H9 (cell line): ENCODE results near the gene TMSB15B. TPM values are rescaled to one million over a fixed set of nuclear protein-coding genes. Genes with fewer than 3 reads are reported as not detected.

Experiments used
- DNase-seq: peaks from one replicate; pipeline ENCODE4 v3.0.0-alpha.2; 2017
- H2AFZ ChIP-seq: one replicate; pipeline ENCODE4 v1.6.1; 2013; ENCODE audit warnings: mild to moderate bottlenecking, low read length, control low read depth, moderate library complexity
- H2AK5ac ChIP-seq: 2 replicates; pipeline ENCODE4 v1.6.1; 2013; ENCODE audit warnings: low read length, control low read depth, mixed read lengths; ENCODE audit not compliant: insufficient read length
- H2BK120ac ChIP-seq: one replicate; pipeline ENCODE4 v1.6.1; 2013; ENCODE audit warnings: low read depth, mild to moderate bottlenecking, low read length, control low read depth, inconsistent platforms; ENCODE audit not compliant: poor library complexity, severe bottlenecking
- H2BK12ac ChIP-seq: 2 replicates; pipeline ENCODE4 v1.6.1; 2013; ENCODE audit warnings: low read length, control low read depth, mixed read lengths, low read depth; ENCODE audit not compliant: insufficient read length
- H2BK15ac ChIP-seq: 2 replicates; pipeline ENCODE4 v1.6.1; 2013; ENCODE audit warnings: low read depth, low read length, control low read depth
- H2BK20ac ChIP-seq: one replicate; pipeline ENCODE4 v1.6.1; 2013; ENCODE audit warnings: low read depth, mild to moderate bottlenecking, low read length, control low read depth, inconsistent platforms; ENCODE audit not compliant: poor library complexity, severe bottlenecking
- H2BK5ac ChIP-seq: 2 replicates; pipeline ENCODE4 v1.6.1; 2013; ENCODE audit warnings: low read length, control low read depth, mixed read lengths; ENCODE audit not compliant: insufficient read length
- H3K14ac ChIP-seq: 2 replicates; pipeline ENCODE4 v1.6.1; 2013; ENCODE audit warnings: low read length, control low read depth; ENCODE audit not compliant: insufficient read depth
- H3K18ac ChIP-seq: 2 replicates; pipeline ENCODE4 v1.6.1; 2013; ENCODE audit warnings: low read depth, mild to moderate bottlenecking, mixed read lengths, low read length, control low read depth; ENCODE audit not compliant: insufficient read length
- H3K23ac ChIP-seq: 2 replicates; pipeline ENCODE4 v1.6.1; 2013; ENCODE audit warnings: low read length, control low read depth, mixed read lengths, low read depth; ENCODE audit not compliant: insufficient read length
- H3K23me2 ChIP-seq: 2 replicates; pipeline ENCODE4 v1.6.1; 2013; ENCODE audit warnings: low read depth, mild to moderate bottlenecking, mixed read lengths, low read length, control low read depth; ENCODE audit not compliant: insufficient read length, poor library complexity, severe bottlenecking
- H3K27ac ChIP-seq: 2 replicates; pipeline ENCODE4 v1.5.1; 2013; ENCODE audit warnings: low read length, control low read depth, mixed read lengths, low read depth; ENCODE audit not compliant: insufficient read length
- H3K27me3 ChIP-seq: 2 replicates; pipeline ENCODE4 v1.6.1; 2013; ENCODE audit warnings: low read length, control low read depth, inconsistent platforms; ENCODE audit not compliant: insufficient read depth
- H3K4ac ChIP-seq: 2 replicates; pipeline ENCODE4 v1.6.1; 2013; ENCODE audit warnings: low read depth, mild to moderate bottlenecking, control low read depth, inconsistent platforms, low read length, moderate library complexity
- H3K4me1 ChIP-seq: 2 replicates; pipeline ENCODE4 v1.6.1; 2013; ENCODE audit warnings: low read length, control low read depth, inconsistent platforms; ENCODE audit not compliant: insufficient read depth
- H3K4me2 ChIP-seq: 2 replicates; pipeline ENCODE4 v1.6.1; 2013; ENCODE audit warnings: low read length, control low read depth, mixed read lengths; ENCODE audit not compliant: insufficient read length, insufficient read depth
- H3K56ac ChIP-seq: 2 replicates; pipeline ENCODE4 v1.6.1; 2013; ENCODE audit warnings: low read depth, mild to moderate bottlenecking, mixed read lengths, low read length, control low read depth; ENCODE audit not compliant: insufficient read length
- H3K79me1 ChIP-seq: 2 replicates; pipeline ENCODE4 v1.6.1; 2013; ENCODE audit warnings: low read depth, mild to moderate bottlenecking, moderate library complexity, low read length, control low read depth, inconsistent platforms; ENCODE audit not compliant: insufficient read depth, poor library complexity, severe bottlenecking
- H3K79me2 ChIP-seq: 2 replicates; pipeline ENCODE4 v1.6.1; 2013; ENCODE audit warnings: low read length, control low read depth, inconsistent platforms; ENCODE audit not compliant: insufficient read depth
- H3K9ac ChIP-seq: 2 replicates; pipeline ENCODE4 v1.6.1; 2013; ENCODE audit warnings: low read length, control low read depth, mixed read lengths; ENCODE audit not compliant: insufficient read length; ENCODE audit errors: extremely low read depth
- H3K9me3 ChIP-seq: one replicate; pipeline ENCODE4 v1.6.1; 2013; ENCODE audit warnings: low read depth, low read length, inconsistent platforms; ENCODE audit not compliant: control insufficient read depth
- H3T11ph ChIP-seq: one replicate; pipeline ENCODE4 v1.6.1; 2013; ENCODE audit warnings: mild to moderate bottlenecking, low read length, control low read depth, inconsistent platforms
- H4K20me1 ChIP-seq: one replicate; pipeline ENCODE4 v1.6.1; 2013; ENCODE audit not compliant: control insufficient read depth, insufficient read length, insufficient read depth
- H4K5ac ChIP-seq: 2 replicates; pipeline ENCODE4 v1.6.1; 2013; ENCODE audit warnings: low read depth, mild to moderate bottlenecking, mixed read lengths, low read length, control low read depth; ENCODE audit not compliant: insufficient read length
- H4K8ac ChIP-seq: replicated peaks from 2 replicates; pipeline ENCODE4 v1.6.1; 2013; ENCODE audit warnings: low read length, control low read depth, mixed read lengths, low read depth; ENCODE audit not compliant: insufficient read length
- H4K91ac ChIP-seq: 2 replicates; pipeline ENCODE4 v1.6.1; 2013; ENCODE audit warnings: low read depth, mild to moderate bottlenecking, moderate library complexity, mixed read lengths, low read length, control low read depth; ENCODE audit not compliant: insufficient read length
- H3K27ac Mint-ChIP-seq, 3 experiments: 2 replicates in 2 of 3; 3 replicates in 1 of 3; pipeline ENCODE4 v1.8.0; 2020 to 2021; ENCODE audit warnings: mixed read lengths in 3 of 3, mild to moderate bottlenecking in 1 of 3, moderate library complexity in 1 of 3
- H3K27me3 Mint-ChIP-seq: 2 replicates; pipeline ENCODE4 v1.8.0; 2021; ENCODE audit warnings: low read depth, mild to moderate bottlenecking, moderate library complexity, mixed read lengths
- H3K36me3 Mint-ChIP-seq, 3 experiments: 2 replicates in 2 of 3; 3 replicates in 1 of 3; pipeline ENCODE4 v1.8.0; 2020 to 2021; ENCODE audit warnings: low read depth in 3 of 3, mixed read lengths in 3 of 3; ENCODE audit not compliant: insufficient read depth in 1 of 3
- H3K4me1 Mint-ChIP-seq, 2 experiments: 2 replicates each; pipeline ENCODE4 v1.8.0; 2020; ENCODE audit warnings: mixed read lengths in 2 of 2
- H3K4me3 Mint-ChIP-seq, 2 experiments: 2 replicates in 1 of 2; 3 replicates in 1 of 2; pipeline ENCODE4 v1.8.0; 2020 to 2021; ENCODE audit warnings: mild to moderate bottlenecking in 2 of 2, mixed read lengths in 2 of 2, moderate library complexity in 1 of 2
- H3K9me3 Mint-ChIP-seq, 2 experiments: 2 replicates in 1 of 2; 3 replicates in 1 of 2; pipeline ENCODE4 v1.8.0; 2020; ENCODE audit warnings: mild to moderate bottlenecking in 2 of 2, mixed read lengths in 2 of 2, moderate library complexity in 1 of 2
- CTCF ChIP-seq: fragments of 200-600 bp; sonication (generic); conservative IDR thresholded peaks from 3 replicates; pipeline ENCODE4 v1.8.0; 2021; ENCODE audit warnings: antibody characterized with exemption, mild to moderate bottlenecking
- WGBS: extraction: QIAGEN DNeasy Blood & Tissue Kit; methylation state at CpG from one replicate; pipeline ENCODE4 v1.1.7; 2013; ENCODE audit warnings: missing lambda C conversion rate, low lambda C conversion rate, mixed read lengths; ENCODE audit not compliant: insufficient read length; ENCODE audit errors: extremely low coverage; 5-methylcytosine and 5-hydroxymethylcytosine counted together
- total RNA-seq: library from RNA; stranded (reverse); gene quantifications from 2 replicates; pipeline ENCODE4 v1.2.1, GENCODE V29; 2021

The TMSB15B gene
- total RNA-seq, 1 experiment from 2014 or later: 9.6 TPM

GRCh38 chrX:103941201-103941975 lies 21.0 kb upstream of the TMSB15B start:
- Mint-ChIP-seq H3K27me3 (peaks cover 12% of the 10 kb centered on the region), H3K9me3 (peaks cover 0 to 46% of the 10 kb centered on the region in 2 experiments; a peak in 2 of 5 replicates), H3K27ac (no peak overlapping the region), H3K36me3 (no peaks in the 10 kb centered on the region), H3K4me3 (no peak overlapping the region), H3K4me1 (0 out of 4 replicates have a peak, but pooled peaks cover 0 to 2% of the 10 kb centered on the region in 2 experiments)
- no peaks in the 10 kb centered on the region for H3K9me3 ChIP-seq
- H3K56ac ChIP-seq: no peak overlapping the region
- H3K4ac ChIP-seq: no peak overlapping the region
- H3K9ac ChIP-seq: no peak overlapping the region
- no peaks in the 10 kb centered on the region for H3K79me2 ChIP-seq
- H2BK20ac ChIP-seq: no peak overlapping the region
- H4K91ac ChIP-seq: no peak overlapping the region
- H3K23me2 ChIP-seq: no peaks in the 10 kb centered on the region
- peak; percentile 58; the same call in 2 of the 3 replicates for TF ChIP-seq CTCF
- no peak overlapping the region for H3K23ac ChIP-seq
- no peak overlapping the region for H3K4me2 ChIP-seq
- H3K14ac ChIP-seq: no peak overlapping the region
- no peak overlapping the region for H2BK5ac ChIP-seq
- no peak overlapping the region for H3T11ph ChIP-seq
- no peaks in the 10 kb centered on the region for H4K20me1 ChIP-seq
- H2BK120ac ChIP-seq: no peak overlapping the region
- no peaks in the 10 kb centered on the region for H3K27me3 ChIP-seq
- no peak overlapping the region for H3K18ac ChIP-seq
- no peaks in the 10 kb centered on the region for H3K4me1 ChIP-seq
- no CpG with 5 or more reads among the region's 3 CpGs for WGBS
- no peak overlapping the region for H2BK12ac ChIP-seq
- no peak overlapping the region for H2BK15ac ChIP-seq
- no peak overlapping the region for H3K27ac ChIP-seq
- H3K79me1 ChIP-seq: no peaks in the 10 kb centered on the region
- DNase-seq: no peak
- no peak overlapping the region for H2AK5ac ChIP-seq
- H4K5ac ChIP-seq: no peak overlapping the region
- no peak overlapping the region for H4K8ac ChIP-seq
- no peak overlapping the region for H2AFZ ChIP-seq
